K562 (cell line): ENCODE data around the gene MEAK7. TPM values are rescaled to one million over a fixed set of nuclear protein-coding genes. Genes with fewer than 3 reads are reported as not detected.
A peak's percentile ranks its signal among the peaks of the same experiment; 100 is the strongest.

Experiments
- ATAC-seq: fragments of 200-7000 bp; cut with Tn5 transposase; 3 replicates; pipeline ENCODE4 v1.9.1; 2020; ENCODE audit warnings: moderate library complexity
- BruUV-seq: library from RNA; stranded (reverse); fragments of 400-500 nt; replicated peaks from 2 replicates; lab custom pipeline; 2021; lab: Mats Ljungman, UMichigan
- CTCF ChIA-PET: fragments of 300-600 bp; formaldehyde crosslinking; extraction: SDS; loops from one replicate; lab custom pipeline; 2021; ENCODE audit warnings: low intra/inter-chr PET ratio; lab: Yijun Ruan, JAX
- POLR2A ChIA-PET: fragments of 300-600, 350-650 bp; sonication (Branson Sonifier 250); formaldehyde crosslinking; extraction: SDS; loops from one replicate; lab custom pipeline; 2021; ENCODE audit warnings: antibody characterized with exemption, inconsistent platforms; lab: Yijun Ruan, JAX
- DNase-seq, 4 experiments: peaks; one replicate each; pipeline versions ENCODE4 v3.0.0 to v3.0.0-alpha.2; 2011 to 2018; ENCODE audit warnings: low spot score in 3 of 4, mixed read lengths in 3 of 4; ENCODE audit errors: extremely low read depth in 1 of 4
- FAIRE-seq: peaks from 2 replicates; lab custom pipeline; 2011; peaks lifted over from hg19 to GRCh38; lab: Jason Lieb, UNC
- H2AFZ ChIP-seq: 2 replicates; pipeline ENCODE4 v1.6.0; 2011; ENCODE audit warnings: low read depth, low read length, control low read depth, inconsistent platforms
- H3K27ac ChIP-seq: fragments of 200-600 bp; 3 replicates; pipeline ENCODE4 v1.8.0; 2011; ENCODE audit warnings: low read depth, mild to moderate bottlenecking, control low read depth, inconsistent platforms, low read length, moderate library complexity, mixed read lengths; ENCODE audit errors: extremely low read depth
- H3K27me3 ChIP-seq, 2 experiments: fragments of 300-600 bp in 1 of 2; 2 replicates in 1 of 2; 3 replicates in 1 of 2; pipeline versions ENCODE4 v1.6.0 to v1.8.0; 2011; ENCODE audit warnings: inconsistent platforms in 2 of 2, low read length in 2 of 2, mild to moderate bottlenecking in 1 of 2, mixed read lengths in 1 of 2, moderate library complexity in 1 of 2; ENCODE audit not compliant: control insufficient read depth in 2 of 2, insufficient read depth in 2 of 2
- H3K36me3 ChIP-seq: fragments of 300-600 bp; 3 replicates; pipeline ENCODE4 v1.8.0; 2011; ENCODE audit warnings: mild to moderate bottlenecking, low read length, inconsistent platforms; ENCODE audit not compliant: control insufficient read depth, insufficient read depth
- H3K4me1 ChIP-seq, 2 experiments: fragments of 200-600 bp in 1 of 2; replicated peaks in 1 of 2; 2 replicates in 1 of 2; 3 replicates in 1 of 2; pipeline versions ENCODE4 v1.5.1 to v1.8.0; 2011; ENCODE audit warnings: inconsistent platforms in 2 of 2, low read length in 2 of 2, mild to moderate bottlenecking in 1 of 2, mixed read lengths in 1 of 2, moderate library complexity in 1 of 2; ENCODE audit not compliant: control insufficient read depth in 2 of 2, insufficient read depth in 2 of 2
- H3K4me2 ChIP-seq: 2 replicates; pipeline ENCODE4 v1.6.1; 2011; ENCODE audit warnings: low read length, control low read depth, inconsistent platforms, mixed read lengths; ENCODE audit not compliant: insufficient read depth
- H3K4me3 ChIP-seq: fragments of 200-600 bp; sonication (generic), shearing (Covaris generic); 2 replicates; pipeline ENCODE4 v1.5.1; 2016; ENCODE audit warnings: control low read depth, inconsistent platforms
- H3K79me2 ChIP-seq: fragments of 200-600 bp; 3 replicates; pipeline ENCODE4 v1.8.0; 2011; ENCODE audit warnings: low read length, inconsistent platforms; ENCODE audit not compliant: control insufficient read depth, insufficient read depth
- H3K9ac ChIP-seq, 2 experiments: 2 replicates each; pipeline versions ENCODE4 v1.6.0 to v1.6.1; 2011; ENCODE audit warnings: low read depth in 2 of 2, low read length in 2 of 2, control low read depth in 1 of 2, inconsistent platforms in 1 of 2, mild to moderate bottlenecking in 1 of 2, mixed read lengths in 1 of 2; ENCODE audit not compliant: insufficient read depth in 1 of 2
- H3K9me1 ChIP-seq: one replicate; pipeline ENCODE4 v1.6.0; 2011; ENCODE audit warnings: inconsistent platforms, mild to moderate bottlenecking, low read length, moderate library complexity; ENCODE audit not compliant: control insufficient read depth, insufficient read depth
- H3K9me3 ChIP-seq: replicated peaks from 2 replicates; pipeline ENCODE4 v1.5.1; 2011; ENCODE audit warnings: low read depth, low read length, inconsistent platforms; ENCODE audit not compliant: control insufficient read depth, insufficient read depth
- H4K20me1 ChIP-seq: replicated peaks from 2 replicates; pipeline ENCODE4 v1.6.1; 2011; ENCODE audit warnings: low read length, inconsistent platforms, mixed read lengths; ENCODE audit not compliant: control insufficient read depth, insufficient read depth
- BRF1 ChIP-seq: IDR thresholded peaks from 3 replicates; pipeline ENCODE4 v1.6.1; 2011; ENCODE audit warnings: borderline replicate concordance, mild to moderate bottlenecking; ENCODE audit not compliant: insufficient read length; ENCODE audit errors: extremely low read depth
- CAMTA2 ChIP-seq: fragments of 250-450 bp; sonication (Bioruptor Pico); conservative IDR thresholded peaks from 2 replicates; pipeline ENCODE4 v1.5.1; 2022
- CBFB ChIP-seq: sonication (generic); formaldehyde crosslinking; IDR thresholded peaks from 2 replicates; pipeline ENCODE4 v1.4.0; 2020; ENCODE audit warnings: mild to moderate bottlenecking, missing genetic modification reagents
- CHCHD3 ChIP-seq: fragments of 250-450 bp; sonication (Bioruptor Pico); IDR thresholded peaks from 2 replicates; pipeline ENCODE4 v2.1.2; 2022; ENCODE audit warnings: mild to moderate bottlenecking
- MTA3 ChIP-seq: fragments of 450-650 bp; formaldehyde crosslinking; IDR thresholded peaks from 2 replicates; pipeline ENCODE4 v1.6.1; 2017; ENCODE audit warnings: mild to moderate bottlenecking, borderline replicate concordance
- TCF3 ChIP-seq: sonication (generic); formaldehyde crosslinking; IDR thresholded peaks from 2 replicates; pipeline ENCODE4 v1.4.0; 2020; ENCODE audit warnings: mild to moderate bottlenecking, missing genetic modification reagents
- ZNF518B ChIP-seq: fragments of 250-450 bp; sonication (Bioruptor Pico); IDR thresholded peaks from 2 replicates; pipeline ENCODE4 v1.5.0; 2021; ENCODE audit warnings: mild to moderate bottlenecking, moderate library complexity
- whole genome bisulfite sequencing: fragments of 100-300 bp; shearing (Covaris generic); methylation state at CpG from one replicate; pipeline ENCODE4 v1.1.6; 2016; ENCODE audit warnings: low coverage, mixed read lengths; ENCODE audit not compliant: insufficient coverage; ENCODE audit errors: missing lambda C conversion rate; 5-methylcytosine and 5-hydroxymethylcytosine counted together
- in situ Hi-C: fragments of 300-500 bp; cut with MboI; formaldehyde crosslinking; loops from 4 replicates; pipeline ENCODE4 v1.15.0; 2018; ENCODE audit warnings: inconsistent platforms, mixed read lengths
- intact Hi-C: fragments of 100-400 bp; cut with micrococcal nuclease; formaldehyde crosslinking; loops from 2 replicates; pipeline ENCODE4 v1.14.2; 2022
- polyA plus RNA-seq, 8 experiments: library from polyadenylated mRNA; depleted of rRNA in 4 of 8; stranded (reverse) in 5 of 8; unstranded in 3 of 8; fragments of >200 nt; fragmentation: Nextera tagmentation in 2 of 8; fragmentation: Illumina TruSeq in 1 of 8; extraction: Ambion mirVana in 2 of 8; extraction: Trizol in 1 of 8; gene quantifications; 2 replicates each; pipeline versions ENCODE4 v1.2.1 to v1.2.3, GENCODE V29; 2011 to 2014; ENCODE audit warnings: inconsistent platforms in 1 of 8, missing spikeins in 1 of 8
- total RNA-seq, 7 experiments: library from RNA; depleted of rRNA in 6 of 7; stranded (reverse); fragments of >200 nt in 6 of 7; fragmentation: Illumina TruSeq in 2 of 7; extraction: Trizol in 2 of 7; gene quantifications; 2 replicates each; pipeline versions ENCODE4 v1.2.1 to v1.2.3, GENCODE V29; 2011 to 2021; ENCODE audit warnings: low replicate concordance in 1 of 7
- TF ChIP-seq, protein P1 (sequence below): fragments of 450-650 bp; IDR thresholded peaks from 2 replicates; pipeline ENCODE4 v1.6.1; 2016; ENCODE audit warnings: mild to moderate bottlenecking

The MEAK7 gene
- total and polyA plus RNA-seq, 9 of the 15 experiments (the other 6 are each of a cell fraction or from before 2014, with no cell fraction given) = 1.4 to 14.5 (median 6.3) TPM

GRCh38 chr16:84548508-84548907 is 44.0 kb upstream of the MEAK7 start:
- Histone ChIP-seq H3K4me3 (no peak overlapping the region), H3K27ac (no peak overlapping the region), H3K4me2 (no peak overlapping the region), H4K20me1 (no peaks in the 10 kb centered on the region), H2AFZ (no peak overlapping the region), H3K36me3 (no peaks in the 10 kb centered on the region), H3K9me1 (no peaks in the 10 kb centered on the region), H3K9me3 (no peaks in the 10 kb centered on the region), H3K27me3 (peaks cover 4 to 9% of the 10 kb centered on the region in 2 experiments; a peak in 4 of 5 replicates), H3K9ac (0 out of 4 replicates have a peak overlapping the region, but pooled peaks of 1 of the 2 experiments have one; percentile 41), H3K4me1 (peaks cover 21 to 32% of the 10 kb centered on the region in 2 experiments), H3K79me2 (no peaks in the 10 kb centered on the region)
- no TSS peak for BruUV-seq
- FAIRE-seq = no peak
- ChIA-PET CTCF (no interaction called here), POLR2A (interaction anchor here (1.0 kb wide), 1 partner anchor 9 kb away, joined by 4 read pairs; no protein-coding TSS in a partner anchor)
- DNase-seq = no peak
- intact Hi-C loops = no loop called here
- ATAC-seq = no peak
- in situ Hi-C loops = no loop called here
- 81% methylated on average over 8 of the region's 8 CpGs for WGBS
- TF ChIP-seq ZNF518B (no peak), CAMTA2 (CRISPR knock-in tag) (no peak), BRF1 (no peak), MTA3 (no peak), TCF3 (CRISPR knock-in tag) (no peak), CBFB (CRISPR knock-in tag) (no peak), CHCHD3 (CRISPR knock-in tag) (no peak)
- TF ChIP-seq, protein P1, sequence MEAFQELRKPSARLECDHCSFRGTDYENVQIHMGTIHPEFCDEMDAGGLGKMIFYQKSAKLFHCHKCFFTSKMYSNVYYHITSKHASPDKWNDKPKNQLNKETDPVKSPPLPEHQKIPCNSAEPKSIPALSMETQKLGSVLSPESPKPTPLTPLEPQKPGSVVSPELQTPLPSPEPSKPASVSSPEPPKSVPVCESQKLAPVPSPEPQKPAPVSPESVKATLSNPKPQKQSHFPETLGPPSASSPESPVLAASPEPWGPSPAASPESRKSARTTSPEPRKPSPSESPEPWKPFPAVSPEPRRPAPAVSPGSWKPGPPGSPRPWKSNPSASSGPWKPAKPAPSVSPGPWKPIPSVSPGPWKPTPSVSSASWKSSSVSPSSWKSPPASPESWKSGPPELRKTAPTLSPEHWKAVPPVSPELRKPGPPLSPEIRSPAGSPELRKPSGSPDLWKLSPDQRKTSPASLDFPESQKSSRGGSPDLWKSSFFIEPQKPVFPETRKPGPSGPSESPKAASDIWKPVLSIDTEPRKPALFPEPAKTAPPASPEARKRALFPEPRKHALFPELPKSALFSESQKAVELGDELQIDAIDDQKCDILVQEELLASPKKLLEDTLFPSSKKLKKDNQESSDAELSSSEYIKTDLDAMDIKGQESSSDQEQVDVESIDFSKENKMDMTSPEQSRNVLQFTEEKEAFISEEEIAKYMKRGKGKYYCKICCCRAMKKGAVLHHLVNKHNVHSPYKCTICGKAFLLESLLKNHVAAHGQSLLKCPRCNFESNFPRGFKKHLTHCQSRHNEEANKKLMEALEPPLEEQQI = no peak
